Naive thymus-derived CD8-positive, alpha-beta T cell (primary cell): ENCODE data around the gene IFITM10. TPM values are rescaled to one million over a fixed set of nuclear protein-coding genes. Genes with fewer than 3 reads are reported as not detected.

ENCODE experiments used
- ATAC-seq, 2 donors: fragments of 150-1000 bp; cut with Tn5 transposase in 1 of 2; sonication (Bioruptor Pico), chemical (Tn5 transposase) in 1 of 2; 1 replicate in 1 of 2; 2 replicates in 1 of 2; pipeline ENCODE4 v1.10.0; 2021; ENCODE audit warnings: mild to moderate bottlenecking in 2 of 2, moderate library complexity in 2 of 2
- POLR2A ChIA-PET: fragments of 350-600 bp; sonication (Branson Sonifier 250); formaldehyde crosslinking; loops from one replicate; lab custom pipeline; 2021; ENCODE audit warnings: antibody characterized with exemption; lab: Charles Lee
- DNase-seq, 10 donors: peaks; one replicate each; pipeline versions ENCODE4 v3.0.0 to v3.0.0-alpha.2; 2020 to 2022
- H3K27ac Mint-ChIP-seq, 10 donors: one replicate each; pipeline ENCODE4 v1.8.0; 2020 to 2022; ENCODE audit warnings: mild to moderate bottlenecking in 10 of 10, mixed read lengths in 10 of 10, moderate library complexity in 4 of 10, inconsistent platforms in 1 of 10
- H3K27me3 Mint-ChIP-seq, 5 donors: one replicate each; pipeline ENCODE4 v1.8.0; 2021 to 2022; ENCODE audit warnings: mixed read lengths in 5 of 5
- H3K36me3 Mint-ChIP-seq, 3 donors: one replicate each; pipeline ENCODE4 v1.8.0; 2020 to 2022; ENCODE audit warnings: mixed read lengths in 3 of 3, mild to moderate bottlenecking in 2 of 3, inconsistent platforms in 1 of 3
- H3K4me1 Mint-ChIP-seq, 4 donors: one replicate each; pipeline ENCODE4 v1.8.0; 2021 to 2022; ENCODE audit warnings: mixed read lengths in 4 of 4
- H3K4me3 Mint-ChIP-seq, 10 donors: one replicate each; pipeline ENCODE4 v1.8.0; 2020 to 2022; ENCODE audit warnings: mild to moderate bottlenecking in 10 of 10, mixed read lengths in 10 of 10, moderate library complexity in 6 of 10, inconsistent platforms in 1 of 10
- H3K9me3 Mint-ChIP-seq, 9 donors: one replicate each; pipeline ENCODE4 v1.8.0; 2020 to 2022; ENCODE audit warnings: mixed read lengths in 9 of 9, mild to moderate bottlenecking in 3 of 9, inconsistent platforms in 1 of 9, moderate library complexity in 1 of 9
- polyA plus RNA-seq, 3 donors: library from polyadenylated mRNA; unstranded; fragments of 300-500 nt; fragmentation: Illumina TruSeq; gene quantifications; one replicate each; pipeline ENCODE4 v1.2.3, GENCODE V29; 2021
- total RNA-seq, 8 experiments: library from RNA in 2 of 8; stranded (reverse) in 2 of 8; gene quantifications; one replicate each; pipeline ENCODE4 v1.2.3 and lab custom pipeline; 2021 to 2026

Gene IFITM10
- total and polyA plus RNA-seq, 5 experiments from 2014 or later = 0.16 to 4.3 (median 2.0) TPM; not detected in 2

- H3K27ac Mint-ChIP-seq = no peak overlapping the region
- no peak for ATAC-seq
- peak in 1 of 10 donors; percentile 59 for DNase-seq
- H3K9me3 Mint-ChIP-seq = no peaks in the 10 kb centered on the region
- POLR2A ChIA-PET = interaction anchor here (1.0 kb wide), 1 partner anchor 9 kb away, joined by 5 read pairs; no protein-coding TSS in a partner anchor
- peak overlapping the region in 3 of 10 donors; percentile 24 to 44 (median 33) for H3K4me3 Mint-ChIP-seq
- H3K27me3 Mint-ChIP-seq = peaks cover 7 to 18% (median 13%) of the 10 kb centered on the region in 5 donors
- H3K36me3 Mint-ChIP-seq = peaks cover 0 to 4% (median 0%) of the 10 kb centered on the region in 3 donors
- H3K4me1 Mint-ChIP-seq = peaks cover 16 to 29% (median 22%) of the 10 kb centered on the region in 4 donors
These were observed 3.9 kb downstream of the IFITM10 start for GRCh38 chr11:1746511-1746931.

DNA sequence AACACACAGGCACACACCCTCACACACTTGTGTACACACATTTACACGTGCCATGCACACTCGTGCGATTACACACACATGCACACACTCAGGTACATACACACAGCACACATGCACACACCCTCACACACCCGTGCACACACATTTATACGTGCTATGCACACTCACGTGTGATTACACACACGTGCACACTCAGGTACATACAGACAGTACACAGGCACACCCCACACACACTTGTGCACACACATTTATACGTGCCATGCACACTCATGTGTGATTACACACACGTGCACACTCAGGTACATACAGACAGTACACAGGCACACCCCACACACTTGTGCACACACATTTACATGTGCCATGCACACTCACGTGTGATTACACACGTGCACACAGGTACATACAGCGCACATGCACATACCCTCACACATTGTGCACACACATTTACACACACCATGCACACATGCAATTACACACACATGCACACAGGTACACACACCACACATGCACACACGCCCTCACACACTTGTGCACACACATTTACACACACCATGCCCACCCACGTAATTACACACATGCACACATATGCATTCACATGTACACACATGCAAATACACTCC lies 4.6 kb downstream of the IFITM10 start:
- Mint-ChIP-seq H3K4me3 (peak overlapping the region in 2 of 10 donors; percentile 24 to 42), H3K9me3 (no peaks in the 10 kb centered on the region), H3K36me3 (peaks cover 0 to 4% (median 0%) of the 10 kb centered on the region in 3 donors), H3K27me3 (peaks cover 7 to 17% (median 13%) of the 10 kb centered on the region in 5 donors), H3K4me1 (peaks cover 16 to 29% (median 21%) of the 10 kb centered on the region in 4 donors), H3K27ac (peak overlapping the region in 3 of 10 donors; percentile 13 to 69 (median 34))
- no peak for ATAC-seq
- POLR2A ChIA-PET = no interaction called here
- peak in 1 of 10 donors; percentile 18 for DNase-seq

GRCh38 chr11:1744891-1745700 lies 5.3 kb downstream of the IFITM10 start:
- peaks cover 10 to 22% (median 15%) of the 10 kb centered on the region in 4 donors for H3K4me1 Mint-ChIP-seq
- H3K9me3 Mint-ChIP-seq = no peaks in the 10 kb centered on the region
- H3K27me3 Mint-ChIP-seq = peaks cover 7 to 12% (median 9%) of the 10 kb centered on the region in 5 donors
- H3K4me3 Mint-ChIP-seq = peak overlapping the region in 1 of 10 donors; percentile 42
- POLR2A ChIA-PET = no interaction called here
- H3K36me3 Mint-ChIP-seq = peaks cover 0 to 3% (median 0%) of the 10 kb centered on the region in 3 donors
- no peak overlapping the region for H3K27ac Mint-ChIP-seq
- DNase-seq (peak in 1 of 10 donors; percentile 34), ATAC-seq (no peak)

- POLR2A ChIA-PET = interaction anchor here (1.0 kb wide), 1 partner anchor 11 kb away, joined by 4 read pairs; no protein-coding TSS in a partner anchor
- ATAC-seq = no peak
These were observed 6.1 kb downstream of the IFITM10 start for GRCh38 chr11:1744137-1744886.

DNA sequence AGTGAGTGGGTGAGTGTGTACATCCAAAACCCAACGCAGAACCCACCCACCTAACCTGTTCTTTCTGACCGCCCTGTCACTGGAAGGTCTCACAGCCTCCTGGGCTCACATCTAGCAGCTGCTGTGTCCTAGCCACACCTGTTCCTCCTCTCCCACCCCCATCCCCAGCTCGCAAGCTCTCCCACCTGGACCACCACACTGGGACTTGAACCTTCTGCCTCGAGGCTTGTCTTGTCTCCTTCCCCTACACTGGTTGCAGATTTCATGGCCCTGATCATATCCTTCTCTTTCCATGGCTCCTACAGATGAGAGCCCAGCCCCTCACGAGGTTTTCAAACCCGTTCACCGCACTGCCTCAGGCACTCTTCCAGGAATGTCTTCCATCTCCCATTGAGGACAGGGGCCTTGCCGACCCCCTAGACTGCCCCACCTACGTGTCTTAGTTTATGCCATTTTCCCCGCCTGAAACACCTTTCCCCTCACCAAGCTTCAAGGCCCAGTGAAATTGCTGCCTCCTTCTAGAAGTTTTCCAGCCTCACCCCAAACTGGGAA lies 6.7 kb downstream of the IFITM10 start:
- ATAC-seq (no peak), DNase-seq (peak in 1 of 10 donors; percentile 30)
- H3K4me3 Mint-ChIP-seq = no peak overlapping the region
- no peak overlapping the region for H3K27ac Mint-ChIP-seq
- no peaks in the 10 kb centered on the region for H3K9me3 Mint-ChIP-seq
- POLR2A ChIA-PET = interaction anchor here (1.0 kb wide), 1 partner anchor 12 kb away, joined by 4 read pairs; no protein-coding TSS in a partner anchor
- peaks cover 5 to 13% (median 7%) of the 10 kb centered on the region in 4 donors for H3K4me1 Mint-ChIP-seq
- peaks cover 0 to 9% (median 0%) of the 10 kb centered on the region in 5 donors for H3K27me3 Mint-ChIP-seq
- no peaks in the 10 kb centered on the region for H3K36me3 Mint-ChIP-seq

More at GRCh38 chr11:1744137-1744886, 6.1 kb downstream of the IFITM10 start:
- no peak overlapping the region for H3K27ac Mint-ChIP-seq
- H3K4me3 Mint-ChIP-seq = peak overlapping the region in 1 of 10 donors; percentile 29
- H3K4me1 Mint-ChIP-seq = peaks cover 5 to 14% (median 8%) of the 10 kb centered on the region in 4 donors
- DNase-seq = peak in 1 of 10 donors; percentile 32
- H3K27me3 Mint-ChIP-seq = peaks cover 0 to 5% (median 1%) of the 10 kb centered on the region in 5 donors
- H3K9me3 Mint-ChIP-seq = no peaks in the 10 kb centered on the region
- H3K36me3 Mint-ChIP-seq = no peaks in the 10 kb centered on the region

GRCh38 chr11:1742869-1743584 lies 7.4 kb downstream of the IFITM10 start:
- no peak overlapping the region for H3K27ac Mint-ChIP-seq
- POLR2A ChIA-PET = no interaction called here
- no peak overlapping the region for H3K4me3 Mint-ChIP-seq
- peaks cover 3 to 11% (median 6%) of the 10 kb centered on the region in 4 donors for H3K4me1 Mint-ChIP-seq
- no peak for DNase-seq
- no peak for ATAC-seq
- peaks cover 0 to 12% (median 0%) of the 10 kb centered on the region in 5 donors for H3K27me3 Mint-ChIP-seq
- no peaks in the 10 kb centered on the region for H3K36me3 Mint-ChIP-seq
- peaks cover 0 to 2% (median 0%) of the 10 kb centered on the region in 9 donors for H3K9me3 Mint-ChIP-seq

- Mint-ChIP-seq H3K27ac (no peak overlapping the region), H3K4me1 (peaks cover 3 to 9% (median 6%) of the 10 kb centered on the region in 4 donors), H3K36me3 (no peaks in the 10 kb centered on the region), H3K9me3 (peaks cover 0 to 7% (median under 1%) of the 10 kb centered on the region in 9 donors), H3K27me3 (peaks cover 0 to 12% (median 0%) of the 10 kb centered on the region in 5 donors), H3K4me3 (no peak overlapping the region)
- ATAC-seq (no peak), DNase-seq (peak in 1 of 10 donors; percentile 6)
- POLR2A ChIA-PET = no interaction called here
These were observed 8.0 kb downstream of the IFITM10 start for GRCh38 chr11:1742371-1742770.

GRCh38 chr11:1741741-1742140 lies 8.7 kb downstream of the IFITM10 start:
- H3K27me3 Mint-ChIP-seq = peaks cover 0 to 12% (median 0%) of the 10 kb centered on the region in 5 donors
- H3K36me3 Mint-ChIP-seq = peaks cover 0 to 3% (median 0%) of the 10 kb centered on the region in 3 donors
- DNase-seq = peak in 1 of 10 donors; percentile 7
- H3K4me3 Mint-ChIP-seq = no peak overlapping the region
- peaks cover 3 to 6% (median 5%) of the 10 kb centered on the region in 4 donors for H3K4me1 Mint-ChIP-seq
- H3K27ac Mint-ChIP-seq = no peak overlapping the region
- POLR2A ChIA-PET = no interaction called here
- no peak for ATAC-seq
- peaks cover 0 to 11% (median 6%) of the 10 kb centered on the region in 9 donors for H3K9me3 Mint-ChIP-seq

GRCh38 chr11:1740786-1741530 lies 9.4 kb downstream of the IFITM10 start:
- Mint-ChIP-seq H3K27ac (no peak overlapping the region), H3K4me1 (peaks cover 0 to 5% (median 1%) of the 10 kb centered on the region in 4 donors), H3K9me3 (peaks cover 0 to 18% (median 13%) of the 10 kb centered on the region in 9 donors), H3K27me3 (peaks cover 0 to 16% (median 0%) of the 10 kb centered on the region in 5 donors), H3K36me3 (peaks cover 0 to 11% (median 0%) of the 10 kb centered on the region in 3 donors), H3K4me3 (no peak overlapping the region)
- DNase-seq (peak in 1 of 10 donors; percentile 21), ATAC-seq (no peak)
- POLR2A ChIA-PET = interaction anchor here (0.6 kb wide), 1 partner anchor 459 kb away, joined by 5 read pairs; no protein-coding TSS in a partner anchor

GRCh38 chr11:1739576-1739975 lies 10.8 kb downstream of the IFITM10 start:
- H3K36me3 Mint-ChIP-seq = peaks cover 0 to 18% (median 2%) of the 10 kb centered on the region in 3 donors
- peak overlapping the region in 1 of 10 donors; percentile 27 for H3K27ac Mint-ChIP-seq
- ATAC-seq = no peak
- POLR2A ChIA-PET = interaction anchor here (1.8 kb wide), 1 partner anchor 13 kb away, joined by 3 read pairs; no protein-coding TSS in a partner anchor
- DNase-seq = no peak
- no peak overlapping the region for H3K4me3 Mint-ChIP-seq
- H3K4me1 Mint-ChIP-seq = peaks cover under 1 to 3% (median 3%) of the 10 kb centered on the region in 4 donors
- peaks cover 0 to 16% (median 0%) of the 10 kb centered on the region in 5 donors for H3K27me3 Mint-ChIP-seq
- peaks cover 0 to 24% (median 19%) of the 10 kb centered on the region in 9 donors for H3K9me3 Mint-ChIP-seq
